Stimulated activated CD4-positive, alpha-beta T cell treated with anti-CD3 and anti-CD28 coated beads, TNF-alpha, amount 100 ng/mL, for 24 hours (primary cell): Measurements from ENCODE around the gene HSP90AB1.

ENCODE experiments used
- DNase-seq, 3 experiments: peaks; one replicate each; pipeline ENCODE4 v3.0.0-alpha.2; 2020; ENCODE audit warnings: low read depth in 3 of 3

HSP90AB1 gene

DNA sequence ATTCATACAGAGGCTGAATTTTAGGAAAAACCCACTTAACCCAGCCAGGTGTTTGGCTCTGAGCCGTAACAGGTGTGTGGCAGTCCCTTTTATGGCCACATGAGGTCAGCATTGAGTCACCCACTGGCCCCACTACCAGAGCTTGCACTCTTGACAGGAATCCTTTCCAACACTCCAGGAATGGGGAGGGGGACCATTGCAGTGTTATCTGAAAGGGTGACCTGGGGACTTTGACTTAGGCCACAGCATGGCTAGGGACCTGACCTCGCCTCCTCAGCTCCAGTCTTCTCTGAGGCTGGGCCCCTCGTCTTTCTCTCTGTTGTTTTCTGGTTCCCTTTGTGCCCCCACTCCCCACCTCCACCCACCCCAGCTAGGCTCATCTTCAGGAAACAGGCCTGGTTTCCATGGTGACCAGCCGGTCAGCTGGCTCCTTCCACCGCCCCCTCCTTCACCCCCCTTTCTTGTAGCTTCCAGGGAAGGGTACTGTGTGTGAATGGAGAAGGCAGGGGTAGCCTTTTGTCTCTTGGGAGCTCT lies 21.3 kb downstream of the HSP90AB1 start:
- DNase-seq: peak in 2 of 3 experiments; percentile 43 to 57

DNA sequence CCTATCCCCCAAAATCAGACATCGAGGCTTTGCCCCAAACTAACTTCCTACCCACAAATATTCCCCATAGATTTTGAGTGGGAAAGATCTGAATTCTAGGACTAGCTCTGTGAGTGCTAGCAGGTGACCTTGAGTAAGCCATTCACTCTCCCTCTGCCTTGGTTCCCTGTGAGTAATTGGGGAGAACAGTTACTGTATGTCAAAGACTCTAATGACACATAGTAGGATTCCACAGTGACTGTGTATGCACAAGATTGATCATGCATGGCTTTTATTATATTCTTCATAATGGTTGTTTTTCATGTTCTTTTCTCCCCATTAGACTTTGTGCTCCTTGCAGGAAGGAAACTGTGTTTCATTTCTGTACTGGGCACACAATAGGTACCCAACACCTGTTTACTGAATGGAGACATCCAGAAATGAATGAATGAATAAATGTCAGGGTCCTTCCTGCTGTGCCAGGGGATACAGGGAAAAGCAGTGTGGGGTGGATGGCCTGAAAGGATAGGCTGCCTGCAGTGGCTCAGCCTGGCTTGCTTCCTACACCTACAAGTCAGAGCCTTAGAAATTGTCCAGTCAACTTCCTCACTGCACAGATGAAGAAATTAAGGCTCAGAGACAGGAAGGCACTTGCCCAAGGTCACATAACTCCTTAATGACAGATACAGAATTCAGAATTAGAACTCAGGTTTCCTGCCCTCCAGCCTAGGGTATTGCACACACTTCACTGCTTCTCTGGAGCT lies 22.4 kb downstream of the HSP90AB1 start:
- no peak for DNase-seq

DNA sequence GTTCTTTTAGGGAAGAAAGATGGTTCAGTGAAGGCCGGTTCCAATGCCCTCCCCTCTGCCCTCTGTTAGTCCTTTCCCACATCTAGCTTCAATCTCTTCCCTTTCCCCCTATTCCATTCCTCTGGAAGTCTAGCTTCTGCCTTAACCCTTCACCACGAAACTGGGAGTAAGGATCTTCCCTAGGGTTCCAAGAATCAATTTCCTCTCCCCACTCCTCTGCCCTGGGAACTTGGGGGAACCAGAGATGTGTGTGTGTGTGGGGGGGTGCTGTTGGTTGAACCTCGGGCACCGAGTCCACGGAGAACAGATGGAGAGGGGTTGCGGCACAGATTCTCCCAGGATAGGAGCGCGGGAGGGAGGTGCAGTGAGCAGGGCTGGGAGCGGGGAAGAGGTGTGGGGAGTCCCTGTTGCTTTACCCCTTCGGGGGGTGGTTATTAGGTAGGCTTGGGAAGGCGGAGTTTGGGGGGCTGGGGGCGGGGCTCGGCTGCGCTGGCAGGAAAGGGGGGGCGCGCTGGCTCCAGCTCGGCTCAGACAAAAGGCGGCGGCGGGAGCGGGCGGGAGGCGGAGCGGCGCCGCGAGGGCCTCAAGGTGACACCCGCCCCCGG lies 23.1 kb downstream of the HSP90AB1 start, which contains the start of gene TMEM151B:
Gene TMEM151B, plus strand, starts transcription at position 530 of the 605 bp plus-strand sequence. CDS start 293 bp downstream, outside the sequence.
- no peak for DNase-seq

DNA sequence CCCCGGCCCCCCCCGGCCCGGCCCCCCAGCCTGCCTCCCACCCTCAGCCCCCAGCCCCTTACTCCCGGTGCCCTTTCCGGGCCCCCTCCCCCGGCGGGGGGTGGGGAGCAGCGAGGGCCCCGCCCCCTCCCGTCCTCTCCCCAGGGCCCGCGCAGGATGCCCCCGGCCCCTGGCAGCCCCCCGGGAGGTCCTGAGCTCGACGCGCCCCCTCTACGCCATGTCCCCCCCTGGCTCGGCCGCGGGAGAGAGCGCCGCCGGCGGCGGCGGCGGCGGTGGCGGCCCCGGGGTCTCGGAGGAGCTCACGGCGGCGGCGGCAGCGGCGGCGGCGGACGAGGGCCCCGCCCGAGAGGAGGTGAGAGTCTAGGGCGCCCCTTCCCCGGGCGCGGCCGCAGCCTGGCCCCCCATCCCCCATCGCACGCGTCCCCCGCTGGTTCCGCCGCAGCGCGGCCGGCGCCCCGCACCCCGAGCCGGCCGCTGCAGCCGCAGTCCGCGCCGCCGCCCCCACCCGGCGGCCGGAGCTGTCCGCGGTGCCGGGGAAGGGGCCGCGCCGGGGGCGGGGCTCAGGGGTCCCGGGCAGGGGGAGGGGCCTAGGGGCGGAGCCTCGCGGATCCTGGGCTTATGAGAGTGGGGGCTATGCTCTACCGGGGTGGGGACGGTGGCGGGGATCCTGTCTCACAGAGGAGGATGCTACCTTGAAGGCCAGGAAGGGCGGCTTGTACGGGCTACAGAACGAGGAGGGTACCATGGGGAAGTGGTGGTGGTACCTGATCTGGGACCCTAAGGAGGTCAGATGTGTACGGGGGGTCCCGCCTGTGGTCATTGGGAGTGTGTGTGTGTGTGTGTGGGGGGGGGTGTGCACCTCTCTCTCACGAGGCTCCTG lies 23.9 kb downstream of the HSP90AB1 start:
- DNase-seq: no peak

DNA sequence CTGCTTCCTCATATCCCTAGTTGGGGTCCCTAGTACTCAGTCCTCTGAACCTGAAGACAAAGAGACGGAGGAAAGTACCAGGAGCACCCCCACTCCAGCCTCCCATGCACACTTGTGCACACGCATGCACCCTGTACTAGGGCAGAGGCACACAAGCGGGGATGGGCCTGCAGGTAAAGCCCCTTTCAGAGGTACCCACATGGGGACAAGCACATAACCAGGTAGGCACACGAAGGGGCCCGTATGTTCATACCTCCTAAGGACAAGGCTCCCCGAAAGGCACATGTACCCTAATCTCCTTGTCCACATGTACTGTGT lies 24.5 kb downstream of the HSP90AB1 start:
- DNase-seq: no peak

DNA sequence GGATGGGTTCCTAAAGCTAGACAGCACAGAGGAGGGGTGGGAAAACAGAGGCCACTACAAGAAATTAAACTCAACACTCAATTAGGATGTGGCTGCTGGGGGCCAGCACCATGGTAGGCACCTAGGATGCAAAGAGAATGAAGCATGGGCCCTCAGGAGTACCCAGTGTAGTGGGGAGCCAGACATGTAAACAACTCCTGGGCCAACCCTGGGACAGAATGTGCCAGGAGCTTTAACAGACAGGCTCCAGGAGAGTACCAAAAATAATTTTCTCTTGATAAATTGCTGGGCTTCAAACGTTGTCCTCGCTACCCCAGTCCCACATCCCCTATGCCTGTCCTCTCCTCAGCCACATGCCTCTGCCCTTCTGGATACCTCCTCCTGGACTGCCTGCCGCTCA lies 25.0 kb downstream of the HSP90AB1 start:
- DNase-seq: no peak

DNA sequence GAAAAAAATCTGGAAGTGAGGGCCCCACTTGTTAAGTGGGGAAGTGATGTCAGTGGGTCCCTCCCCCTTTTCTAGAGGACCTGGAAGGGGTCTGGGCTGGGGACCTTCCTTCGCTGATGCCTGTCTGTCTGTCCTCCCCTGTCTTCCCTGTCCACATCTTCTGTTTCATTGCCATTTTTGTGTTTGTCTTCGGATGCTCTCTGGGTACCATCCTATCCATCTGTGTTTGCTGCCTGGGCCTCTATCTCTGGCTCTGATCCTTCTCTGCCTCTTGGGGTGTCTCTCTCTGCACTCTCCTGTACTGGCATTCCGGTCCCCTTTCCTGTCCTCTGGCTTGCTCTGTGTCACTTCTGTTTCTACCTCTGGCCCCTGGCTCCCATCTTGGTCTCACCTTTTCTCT lies 25.6 kb downstream of the HSP90AB1 start:
- DNase-seq: no peak

DNA sequence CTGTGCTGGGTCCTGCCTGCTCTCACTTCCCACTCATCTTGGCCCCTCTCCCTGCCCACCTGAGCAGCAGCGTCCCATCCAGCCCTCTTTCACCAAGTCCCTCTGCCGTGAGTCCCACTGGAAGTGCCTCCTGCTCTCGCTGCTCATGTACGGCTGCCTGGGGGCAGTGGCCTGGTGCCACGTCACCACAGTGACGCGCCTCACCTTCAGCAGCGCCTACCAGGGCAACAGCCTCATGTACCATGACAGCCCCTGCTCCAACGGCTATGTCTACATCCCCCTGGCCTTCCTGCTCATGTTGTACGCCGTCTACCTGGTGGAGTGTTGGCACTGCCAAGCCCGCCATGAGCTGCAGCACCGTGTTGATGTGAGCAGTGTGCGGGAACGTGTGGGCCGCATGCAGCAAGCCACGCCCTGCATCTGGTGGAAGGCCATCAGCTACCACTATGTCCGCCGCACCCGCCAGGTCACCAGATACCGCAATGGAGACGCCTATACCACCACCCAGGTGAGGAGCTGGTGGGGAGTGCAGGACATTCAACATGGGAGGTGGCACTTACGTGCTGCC lies 26.2 kb downstream of the HSP90AB1 start:
- DNase-seq: no peak

DNA sequence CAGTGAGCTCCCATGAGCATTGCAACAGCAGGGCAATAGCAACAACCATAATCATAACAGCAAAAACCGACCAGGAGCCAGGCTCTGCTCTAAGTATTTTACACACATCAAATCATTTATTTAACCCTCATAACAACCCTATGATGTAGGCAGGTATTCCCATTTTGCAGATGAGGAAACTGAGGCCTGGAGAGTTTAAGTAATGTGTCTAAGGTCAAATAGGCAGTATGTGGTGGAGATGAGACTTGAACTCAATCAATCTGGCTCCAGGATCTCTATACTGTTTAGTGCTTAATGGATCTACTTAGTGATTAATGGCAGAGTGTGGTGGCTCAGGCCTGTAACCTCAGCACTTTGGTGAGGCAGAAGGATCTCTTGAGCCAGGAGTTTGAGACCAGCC lies 26.7 kb downstream of the HSP90AB1 start:
- no peak for DNase-seq

DNA sequence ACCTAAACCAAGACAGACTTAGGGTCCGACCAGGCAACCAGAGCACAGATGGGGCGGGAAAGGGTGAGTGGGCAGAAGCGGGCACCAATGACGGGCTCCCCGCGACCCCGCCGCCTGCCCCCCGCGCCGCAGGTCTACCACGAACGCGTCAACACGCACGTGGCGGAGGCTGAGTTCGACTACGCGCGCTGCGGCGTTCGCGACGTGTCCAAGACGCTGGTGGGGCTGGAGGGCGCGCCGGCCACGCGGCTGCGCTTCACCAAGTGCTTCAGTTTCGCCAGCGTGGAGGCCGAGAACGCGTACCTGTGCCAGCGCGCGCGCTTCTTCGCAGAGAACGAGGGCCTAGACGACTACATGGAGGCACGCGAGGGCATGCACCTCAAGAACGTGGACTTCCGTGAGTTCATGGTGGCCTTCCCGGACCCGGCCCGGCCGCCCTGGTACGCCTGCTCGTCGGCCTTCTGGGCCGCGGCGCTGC lies 28.4 kb downstream of the HSP90AB1 start:
- DNase-seq: no peak

DNA sequence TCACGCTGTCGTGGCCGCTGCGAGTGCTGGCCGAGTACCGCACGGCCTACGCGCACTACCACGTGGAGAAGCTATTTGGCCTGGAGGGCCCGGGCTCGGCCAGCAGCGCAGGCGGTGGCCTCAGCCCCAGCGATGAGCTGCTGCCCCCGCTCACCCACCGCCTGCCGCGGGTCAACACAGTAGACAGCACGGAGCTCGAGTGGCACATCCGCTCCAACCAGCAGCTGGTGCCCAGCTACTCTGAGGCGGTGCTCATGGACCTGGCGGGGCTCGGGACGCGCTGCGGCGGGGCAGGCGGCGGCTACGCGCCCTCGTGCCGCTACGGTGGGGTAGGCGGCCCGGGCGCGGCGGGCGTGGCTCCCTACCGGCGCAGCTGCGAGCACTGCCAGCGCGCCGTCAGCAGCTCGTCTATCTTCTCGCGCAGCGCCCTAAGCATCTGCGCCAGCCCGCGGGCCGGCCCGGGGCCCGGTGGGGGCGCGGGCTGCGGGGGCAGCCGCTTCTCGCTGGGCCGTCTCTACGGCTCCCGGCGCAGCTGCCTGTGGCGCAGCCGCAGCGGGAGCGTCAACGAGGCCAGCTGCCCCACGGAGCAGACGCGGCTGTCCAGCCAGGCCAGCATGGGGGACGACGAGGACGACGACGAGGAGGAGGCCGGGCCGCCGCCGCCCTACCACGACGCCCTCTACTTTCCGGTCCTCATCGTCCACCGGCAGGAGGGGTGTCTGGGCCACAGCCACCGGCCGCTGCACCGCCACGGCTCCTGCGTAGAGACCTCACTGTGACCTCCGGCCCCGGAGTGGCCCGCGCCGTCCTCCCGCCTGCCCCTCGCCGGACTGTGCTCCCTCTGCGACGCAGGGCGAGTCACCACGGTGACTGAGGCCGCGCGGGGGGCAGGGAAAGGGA lies 29.1 kb downstream of the HSP90AB1 start:
- DNase-seq: no peak

DNA sequence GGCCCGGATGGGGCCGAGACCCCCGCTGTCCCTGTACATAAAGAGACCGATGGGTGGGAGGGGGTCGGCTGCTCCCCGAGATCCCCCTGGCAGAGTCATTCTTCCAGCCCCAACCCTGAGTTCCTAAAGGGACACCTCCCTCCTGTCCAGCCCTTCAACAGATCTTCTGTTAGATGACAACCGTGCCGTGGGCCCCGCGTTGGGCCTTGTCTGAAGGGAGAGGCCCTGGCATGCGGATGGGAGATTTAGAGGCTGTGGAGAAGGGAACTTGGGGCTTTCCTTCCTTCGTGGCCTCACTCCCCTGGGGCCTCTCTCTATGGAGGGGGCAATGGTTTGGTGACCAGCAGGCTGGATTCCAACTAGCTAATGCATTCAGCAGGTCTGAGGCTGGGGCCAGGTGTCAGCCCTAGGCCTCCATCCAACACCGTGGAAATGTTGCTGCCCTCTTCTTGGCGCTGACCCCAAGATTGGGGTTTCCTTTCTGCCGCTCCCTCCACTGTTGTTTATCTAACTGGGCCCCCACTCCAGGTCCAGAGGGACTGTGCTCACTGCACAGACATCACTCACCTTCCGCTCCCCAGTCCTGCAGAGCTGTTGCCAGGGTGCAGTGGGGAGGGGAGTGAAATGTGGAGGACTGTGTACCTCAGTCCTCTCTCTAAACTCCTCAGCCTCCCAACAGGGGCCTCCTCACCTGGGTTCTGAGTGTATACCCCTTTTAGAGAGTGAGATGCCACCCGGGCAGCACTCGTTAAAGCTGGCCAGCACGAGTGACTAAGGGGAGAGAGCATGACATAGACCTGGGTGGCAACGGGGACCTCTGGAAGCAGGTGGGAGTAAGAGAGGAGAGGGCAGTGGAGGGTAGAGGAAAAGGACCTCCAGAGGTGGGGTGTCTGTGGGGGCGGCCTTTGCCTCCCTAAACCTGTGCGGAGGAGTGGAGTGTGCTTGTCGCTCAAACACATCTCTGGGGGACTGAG lies 30.1 kb downstream of the HSP90AB1 start:
- no peak for DNase-seq

DNA sequence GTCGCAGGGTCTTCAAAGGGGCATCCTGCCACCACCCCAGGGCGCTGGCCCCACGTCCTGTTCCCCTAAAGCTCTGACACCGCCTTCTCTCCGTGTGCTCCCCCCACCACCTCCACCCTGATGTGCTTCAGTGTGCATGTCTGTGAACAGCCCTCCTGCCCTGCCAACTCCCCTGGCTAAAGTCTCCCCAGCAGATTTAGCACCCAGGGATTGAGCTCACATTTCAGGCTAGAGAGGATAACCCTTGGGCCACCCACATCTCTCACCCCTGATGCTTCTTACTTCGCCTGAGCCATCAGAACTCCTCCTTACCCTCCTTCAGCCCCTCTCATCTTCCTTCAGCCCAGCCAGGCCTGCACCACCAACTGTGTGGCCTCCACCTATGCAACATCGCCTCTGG lies 30.9 kb downstream of the HSP90AB1 start:
- DNase-seq: no peak

DNA sequence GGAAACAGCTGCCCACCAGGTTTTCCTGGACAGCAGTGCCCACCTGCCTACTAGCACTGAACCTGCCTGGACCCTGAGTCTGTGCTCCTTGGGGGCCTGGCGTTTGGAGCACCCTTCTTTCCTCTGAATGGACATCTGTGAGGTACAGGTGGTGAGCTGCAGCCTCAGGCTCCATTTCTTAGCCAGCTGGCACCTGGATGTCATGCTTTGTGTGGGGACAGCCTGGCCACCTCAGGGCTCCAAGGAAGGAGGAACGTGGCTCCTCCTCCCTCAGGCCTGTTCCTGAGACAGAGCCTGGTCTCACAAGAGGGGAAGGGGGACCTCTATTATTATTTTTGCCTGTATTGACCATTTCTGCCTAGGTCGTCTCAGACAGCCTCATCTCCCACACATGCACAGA lies 31.4 kb downstream of the HSP90AB1 start:
- DNase-seq: no peak

DNA sequence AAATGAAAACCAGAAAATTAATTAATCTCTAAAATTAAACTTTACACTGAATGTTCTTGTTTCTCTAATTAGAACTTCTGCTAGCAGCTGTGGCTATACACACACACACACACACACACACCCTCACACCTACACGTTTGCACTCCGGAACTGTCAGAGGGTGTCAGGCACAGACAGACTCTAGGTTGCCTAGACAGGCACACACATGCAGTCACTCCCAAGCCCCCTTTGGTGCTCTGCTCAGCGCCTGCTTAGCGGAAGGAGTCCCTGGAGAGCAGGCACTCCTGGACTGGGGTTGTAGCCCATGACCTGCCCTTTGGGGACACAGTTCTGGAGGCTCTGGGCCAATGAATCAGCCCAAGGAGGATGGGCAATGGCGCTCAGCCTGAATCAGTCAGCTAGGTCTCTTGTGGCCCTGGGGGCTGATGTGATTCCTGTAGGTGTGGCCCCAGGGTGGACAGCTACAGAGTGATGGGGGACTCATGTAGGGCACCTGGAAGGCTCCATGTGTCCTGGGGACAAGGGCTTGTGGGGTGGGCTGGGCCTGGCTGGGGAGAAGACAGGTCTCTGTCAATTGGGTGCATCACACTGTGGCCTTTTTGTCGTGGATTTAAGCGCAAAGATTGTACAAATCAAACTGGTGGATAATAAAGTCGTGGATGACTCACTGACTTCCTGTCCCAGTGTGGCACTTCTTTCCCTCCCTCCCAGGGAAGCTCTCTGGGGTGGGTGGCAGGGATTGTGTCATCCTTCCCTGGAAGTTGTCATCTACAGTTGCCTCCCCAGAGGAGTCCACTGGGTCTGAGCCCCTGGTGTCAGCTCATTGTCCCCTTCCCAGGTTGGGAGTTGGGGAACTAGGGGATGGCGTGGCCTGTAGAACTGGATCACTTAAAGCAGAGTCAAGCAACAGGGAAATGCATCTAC lies 32.1 kb downstream of the HSP90AB1 start:
- no peak for DNase-seq

DNA sequence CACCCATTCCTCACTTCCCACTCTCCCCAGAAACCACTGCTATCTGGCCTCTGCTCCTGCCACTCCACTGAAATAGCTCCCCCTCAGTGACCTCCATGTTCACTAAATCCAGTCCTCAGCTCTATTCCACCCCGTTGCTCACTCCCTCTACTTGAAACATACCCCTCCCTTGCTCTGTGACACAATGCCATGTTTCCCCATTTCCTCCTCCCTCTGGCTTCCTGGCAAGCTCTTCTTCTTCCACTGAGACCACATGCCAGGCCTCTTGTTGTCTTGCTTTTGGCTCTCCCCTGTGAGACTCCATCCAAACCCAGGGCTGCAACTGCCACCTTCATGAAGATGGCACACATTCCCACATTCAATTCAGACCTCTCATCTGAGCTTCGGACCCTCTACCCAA lies 37.2 kb downstream of the HSP90AB1 start:
- no peak for DNase-seq

DNA sequence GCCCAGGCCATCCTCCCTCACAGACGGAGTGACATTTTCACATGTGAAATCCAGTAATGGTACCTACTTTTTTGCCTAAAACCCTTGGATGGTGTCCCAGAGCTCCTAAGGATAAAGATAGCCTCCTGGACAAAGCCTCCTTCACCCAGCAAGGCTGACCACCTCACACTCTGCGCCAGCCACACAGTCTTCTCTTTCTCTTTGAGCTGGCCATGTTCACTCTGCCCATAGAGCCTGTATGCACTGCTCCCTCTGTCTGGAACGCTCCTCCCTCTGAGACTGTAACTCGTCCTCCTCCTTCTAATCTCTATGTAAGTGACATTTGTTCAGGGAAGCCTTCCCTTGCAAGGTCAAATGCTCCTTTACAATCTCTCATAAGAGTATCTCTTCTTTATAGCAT lies 38.0 kb downstream of the HSP90AB1 start:
- DNase-seq: no peak

DNA sequence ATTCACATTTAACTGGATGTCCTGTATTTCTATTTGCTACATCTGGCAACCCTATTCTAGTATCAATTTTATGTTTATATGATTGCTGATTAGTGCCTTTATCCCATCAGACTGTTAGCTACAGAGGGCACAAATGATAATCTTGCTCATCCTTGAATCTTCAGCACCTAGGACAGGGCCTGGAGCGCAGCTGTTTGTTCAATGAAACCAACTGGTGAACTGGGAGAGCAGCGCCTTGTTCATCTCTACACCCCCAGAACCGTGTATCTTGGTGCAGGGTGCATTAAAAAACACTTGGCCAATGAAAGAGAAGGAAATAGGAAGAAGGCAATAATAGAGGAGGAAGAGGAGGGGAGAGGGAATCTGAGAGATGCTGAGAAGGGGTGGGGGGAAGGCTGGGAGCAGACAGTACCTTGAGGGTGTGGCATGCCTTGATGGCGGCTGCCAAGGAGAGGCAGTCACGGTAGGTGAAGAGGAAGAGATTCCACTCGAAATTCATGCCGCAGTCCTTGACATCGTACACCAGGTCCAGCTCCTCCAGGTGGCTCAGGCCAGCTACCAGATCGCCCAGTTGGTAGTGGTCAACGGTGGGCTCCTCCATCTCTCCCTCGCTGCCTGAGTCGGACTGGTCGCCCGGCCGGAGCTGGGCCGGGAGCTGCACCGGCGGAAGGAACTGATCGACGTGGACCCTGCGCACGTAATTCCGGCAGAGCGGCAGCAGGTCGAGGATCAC lies 38.8 kb downstream of the HSP90AB1 start:
- no peak for DNase-seq
